Astrocyte (in vitro differentiated cells and primary cell): ENCODE measurements around the gene USP25. TPM values are rescaled to one million over a fixed set of nuclear protein-coding genes. Genes with fewer than 3 reads are reported as not detected.
A peak's percentile ranks its signal among the peaks of the same experiment; 100 is the strongest.

ENCODE experiments used
- DNase-seq: peaks from one replicate; pipeline ENCODE4 v3.0.0-alpha.2; 2010; ENCODE audit warnings: low read depth
- FAIRE-seq: peaks from 2 replicates; lab custom pipeline; 2011; peaks lifted over from hg19 to GRCh38; lab: Jason Lieb, UNC
- H2AFZ ChIP-seq: 2 replicates; pipeline ENCODE4 v1.6.0; 2012; ENCODE audit warnings: low read depth, low read length, inconsistent platforms
- H3K27ac ChIP-seq: 2 replicates; pipeline ENCODE4 v1.5.1; 2011; ENCODE audit warnings: low read depth, low read length, inconsistent platforms
- H3K27me3 ChIP-seq: 2 replicates; pipeline ENCODE4 v1.6.0; 2011; ENCODE audit warnings: low read length, inconsistent platforms; ENCODE audit not compliant: insufficient read depth
- H3K36me3 ChIP-seq: 2 replicates; pipeline ENCODE4 v1.5.1; 2011; ENCODE audit warnings: low read length, inconsistent platforms; ENCODE audit not compliant: insufficient read depth
- H3K4me1 ChIP-seq: 2 replicates; pipeline ENCODE4 v1.5.1; 2011; ENCODE audit warnings: low read length, inconsistent platforms; ENCODE audit not compliant: insufficient read depth
- H3K4me2 ChIP-seq: 2 replicates; pipeline ENCODE4 v1.6.0; 2012; ENCODE audit warnings: low read length, inconsistent platforms
- H3K4me3 ChIP-seq: 2 replicates; pipeline ENCODE4 v1.5.1; 2011; ENCODE audit warnings: low read depth, mild to moderate bottlenecking, low read length, inconsistent platforms; ENCODE audit not compliant: insufficient read depth
- H3K79me2 ChIP-seq: 2 replicates; pipeline ENCODE4 v1.6.0; 2012; ENCODE audit warnings: mild to moderate bottlenecking, low read length, inconsistent platforms; ENCODE audit not compliant: insufficient read depth
- H3K9ac ChIP-seq: 2 replicates; pipeline ENCODE4 v1.6.0; 2012; ENCODE audit warnings: mild to moderate bottlenecking, low read length, inconsistent platforms
- H3K9me3 ChIP-seq: 2 replicates; pipeline ENCODE4 v1.5.1; 2012; ENCODE audit warnings: low read depth, mild to moderate bottlenecking, low read length, inconsistent platforms; ENCODE audit not compliant: insufficient read depth
- H4K20me1 ChIP-seq: 2 replicates; pipeline ENCODE4 v1.6.0; 2012; ENCODE audit warnings: low read length, inconsistent platforms; ENCODE audit not compliant: insufficient read depth
- H3K27ac Mint-ChIP-seq: one replicate; pipeline ENCODE4 v1.8.0; 2021; ENCODE audit warnings: mild to moderate bottlenecking, mixed read lengths; ENCODE audit not compliant: unreplicated experiment
- H3K27me3 Mint-ChIP-seq: one replicate; pipeline ENCODE4 v1.8.0; 2021; ENCODE audit warnings: low read depth, mixed read lengths; ENCODE audit not compliant: unreplicated experiment
- H3K36me3 Mint-ChIP-seq: one replicate; pipeline ENCODE4 v1.8.0; 2021; ENCODE audit warnings: low read depth, mixed read lengths; ENCODE audit not compliant: unreplicated experiment
- H3K4me1 Mint-ChIP-seq: one replicate; pipeline ENCODE4 v1.8.0; 2021; ENCODE audit warnings: low read depth, mixed read lengths; ENCODE audit not compliant: unreplicated experiment
- H3K4me3 Mint-ChIP-seq: one replicate; pipeline ENCODE4 v1.8.0; 2021; ENCODE audit warnings: mild to moderate bottlenecking, moderate library complexity, mixed read lengths; ENCODE audit not compliant: unreplicated experiment
- H3K9me3 Mint-ChIP-seq: one replicate; pipeline ENCODE4 v1.8.0; 2021; ENCODE audit warnings: mild to moderate bottlenecking, mixed read lengths; ENCODE audit not compliant: unreplicated experiment
- CTCF ChIP-seq: IDR thresholded peaks from 2 replicates; pipeline ENCODE4 v1.5.1; 2011; ENCODE audit warnings: low read depth, mild to moderate bottlenecking, inconsistent platforms, low read length, moderate library complexity; ENCODE audit not compliant: insufficient read depth
- EZH2 ChIP-seq: IDR thresholded peaks from 2 replicates; pipeline ENCODE4 v1.6.1; 2012; ENCODE audit warnings: mild to moderate bottlenecking, low read length, inconsistent platforms; ENCODE audit not compliant: insufficient read depth
- total RNA-seq: library from RNA; stranded (reverse); gene quantifications from 2 replicates; pipeline ENCODE4 v1.2.1, GENCODE V29; 2021

USP25 gene
- total RNA-seq, 1 donor from 2014 or later, result 49.5 TPM

GRCh38 chr21:15706696-15707095 is 23.1 kb upstream of the USP25 start:
- Histone ChIP-seq H3K79me2 (no peaks in the 10 kb centered on the region), H3K9me3 (peaks cover 3% of the 10 kb centered on the region), H3K36me3 (no peaks in the 10 kb centered on the region), H3K4me2 (peak overlapping the region; percentile 38), H3K27ac (no peak overlapping the region), H3K27me3 (no peaks in the 10 kb centered on the region), H3K4me3 (no peak overlapping the region), H3K4me1 (peaks cover 5% of the 10 kb centered on the region), H2AFZ (no peak overlapping the region), H4K20me1 (no peaks in the 10 kb centered on the region), H3K9ac (no peak overlapping the region)
- Mint-ChIP-seq H3K27ac (no peak overlapping the region), H3K4me1 (peaks cover 10% of the 10 kb centered on the region), H3K36me3 (no peaks in the 10 kb centered on the region), H3K27me3 (no peaks in the 10 kb centered on the region), H3K9me3 (peaks cover 5% of the 10 kb centered on the region), H3K4me3 (no peak overlapping the region)
- FAIRE-seq (peak; percentile 97), DNase-seq (peak; percentile 99)
- no peak for TF ChIP-seq EZH2

GRCh38 chr21:15713412-15713811 is 16.4 kb upstream of the USP25 start:
- peaks cover 2% of the 10 kb centered on the region for H3K9me3 Mint-ChIP-seq
- no peak overlapping the region for H3K9ac ChIP-seq
- no peak overlapping the region for H3K4me3 Mint-ChIP-seq
- DNase-seq, result no peak
- H4K20me1 ChIP-seq, result no peaks in the 10 kb centered on the region
- no peaks in the 10 kb centered on the region for H3K9me3 ChIP-seq
- no peak for FAIRE-seq
- no peak overlapping the region for H3K4me3 ChIP-seq
- no peaks in the 10 kb centered on the region for H3K79me2 ChIP-seq
- H3K27ac ChIP-seq, result no peak overlapping the region
- H3K27me3 ChIP-seq, result no peaks in the 10 kb centered on the region
- no peaks in the 10 kb centered on the region for H3K27me3 Mint-ChIP-seq
- no peak overlapping the region for H3K4me2 ChIP-seq
- no peaks in the 10 kb centered on the region for H3K4me1 Mint-ChIP-seq
- no peaks in the 10 kb centered on the region for H3K36me3 Mint-ChIP-seq
- peaks cover 3% of the 10 kb centered on the region for H3K4me1 ChIP-seq
- no peaks in the 10 kb centered on the region for H3K36me3 ChIP-seq
- TF ChIP-seq EZH2, result no peak
- no peak for TF ChIP-seq CTCF
- H2AFZ ChIP-seq, result no peak overlapping the region
- H3K27ac Mint-ChIP-seq, result no peak overlapping the region

- no peaks in the 10 kb centered on the region for H3K9me3 ChIP-seq
- no peaks in the 10 kb centered on the region for H3K36me3 ChIP-seq
- H3K4me3 ChIP-seq, result no peak overlapping the region
- Mint-ChIP-seq H3K27ac (no peak overlapping the region), H3K4me1 (no peaks in the 10 kb centered on the region), H3K27me3 (no peaks in the 10 kb centered on the region), H3K9me3 (peaks cover 3% of the 10 kb centered on the region), H3K4me3 (no peak overlapping the region), H3K36me3 (no peaks in the 10 kb centered on the region)
- no peak overlapping the region for H3K27ac ChIP-seq
- H4K20me1 ChIP-seq, result no peaks in the 10 kb centered on the region
- peak; percentile 20 for FAIRE-seq
- H3K79me2 ChIP-seq, result no peaks in the 10 kb centered on the region
- H3K4me1 ChIP-seq, result no peaks in the 10 kb centered on the region
- no peaks in the 10 kb centered on the region for H3K27me3 ChIP-seq
- no peak overlapping the region for H3K9ac ChIP-seq
- TF ChIP-seq CTCF, result no peak
- no peak for TF ChIP-seq EZH2
- no peak overlapping the region for H2AFZ ChIP-seq
- no peak for DNase-seq
- no peak overlapping the region for H3K4me2 ChIP-seq
Observed at GRCh38 chr21:15718711-15719110, 11.1 kb upstream of the USP25 start.
